Cortex of kidney (tissue), 1 donor: ENCODE data around the gene TMUB1.

Source experiments
- DNase-seq: peaks from one replicate; lab custom pipeline; 2025; lab: John Stamatoyannopoulos, UW

Gene TMUB1

DNA sequence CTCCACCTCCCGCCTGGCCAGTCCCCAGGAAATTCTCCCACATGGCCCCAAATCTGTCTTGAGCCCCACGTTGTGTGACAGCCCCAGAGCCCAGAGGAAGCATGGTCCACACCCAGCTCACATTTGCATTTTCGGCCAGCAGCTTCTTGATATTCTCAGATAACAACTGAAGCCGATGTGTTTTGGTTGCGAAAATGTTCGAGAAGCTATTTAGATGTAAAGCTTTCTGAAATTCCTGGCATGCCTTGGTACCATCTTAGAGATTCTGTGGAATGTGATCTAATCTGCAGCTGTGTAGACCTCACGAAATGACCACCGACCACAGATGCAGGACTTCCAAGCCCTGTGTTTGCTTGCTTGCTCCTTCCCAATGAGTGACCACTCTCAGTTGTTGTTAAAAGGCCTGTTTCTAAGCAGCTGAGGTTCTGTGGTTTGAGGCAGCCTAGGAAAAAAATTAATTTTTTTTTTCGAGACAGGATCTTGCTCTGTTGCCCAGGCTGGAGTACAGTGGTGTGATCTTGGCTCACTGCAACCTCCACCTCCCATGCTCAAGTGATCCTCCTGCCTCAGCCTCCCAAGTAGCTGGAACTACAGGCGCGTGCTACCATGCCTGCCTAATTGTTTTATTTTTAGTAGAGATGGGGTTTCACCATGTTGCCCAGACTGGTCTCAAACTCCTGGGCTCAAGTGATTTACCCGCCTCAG is 15.1 kb downstream of the TMUB1 start:
- DNase-seq: no peak

DNA sequence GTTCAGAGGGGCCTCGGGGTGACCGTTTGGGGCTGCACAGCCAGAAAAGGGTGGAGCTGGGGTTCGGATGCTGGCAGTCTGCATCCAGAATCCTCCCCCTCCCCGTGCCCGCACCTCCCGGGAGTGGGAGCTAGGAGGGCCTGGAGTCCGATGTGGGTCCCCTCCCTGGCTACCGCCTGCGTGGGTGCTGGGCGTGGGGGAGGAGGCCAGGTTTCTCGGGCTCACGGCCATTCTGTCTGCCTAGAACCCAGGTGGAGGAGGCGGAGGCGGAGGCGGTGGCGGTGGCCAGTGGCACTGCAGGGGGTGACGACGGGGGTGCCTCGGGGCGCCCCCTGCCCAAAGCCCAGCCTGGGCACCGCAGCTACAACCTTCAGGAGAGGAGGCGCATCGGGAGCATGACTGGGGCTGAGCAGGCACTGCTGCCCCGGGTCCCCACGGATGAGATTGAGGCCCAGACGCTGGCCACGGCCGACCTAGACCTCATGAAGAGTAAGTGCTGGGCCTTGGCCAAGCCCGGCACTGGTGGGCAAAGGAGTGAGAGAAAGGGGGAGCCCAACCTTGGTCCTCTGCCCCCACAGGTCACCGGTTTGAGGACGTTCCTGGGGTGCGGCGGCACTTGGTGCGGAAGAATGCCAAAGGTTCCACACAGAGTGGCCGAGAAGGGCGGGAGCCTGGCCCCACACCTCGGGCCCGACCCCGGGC is 16.9 kb downstream of the TMUB1 start:
- no peak for DNase-seq

DNA sequence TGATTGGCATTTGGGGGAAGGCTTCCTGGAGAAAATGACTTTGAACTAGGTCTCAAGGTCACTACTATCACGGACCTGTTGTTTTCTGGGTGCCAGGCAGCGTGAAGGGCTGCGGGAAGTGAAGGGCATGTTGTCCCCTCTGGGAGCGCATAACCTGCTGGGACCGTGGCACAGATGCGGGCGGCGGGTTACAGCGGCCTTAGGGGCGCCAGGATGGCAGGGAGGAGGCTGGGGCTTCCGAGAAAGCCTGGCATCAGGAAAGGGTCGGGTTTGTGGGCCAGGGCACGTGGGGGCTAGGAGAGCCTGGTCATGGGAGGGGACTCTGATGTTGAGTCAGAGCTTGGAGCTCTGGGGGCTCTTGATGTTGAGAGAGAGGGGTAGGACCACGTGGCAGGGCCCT is 17.8 kb downstream of the TMUB1 start:
- no peak for DNase-seq

- DNase-seq: no peak
These were observed 18.3 kb downstream of the TMUB1 start for GRCh38 chr7:151064993-151065392.

DNA sequence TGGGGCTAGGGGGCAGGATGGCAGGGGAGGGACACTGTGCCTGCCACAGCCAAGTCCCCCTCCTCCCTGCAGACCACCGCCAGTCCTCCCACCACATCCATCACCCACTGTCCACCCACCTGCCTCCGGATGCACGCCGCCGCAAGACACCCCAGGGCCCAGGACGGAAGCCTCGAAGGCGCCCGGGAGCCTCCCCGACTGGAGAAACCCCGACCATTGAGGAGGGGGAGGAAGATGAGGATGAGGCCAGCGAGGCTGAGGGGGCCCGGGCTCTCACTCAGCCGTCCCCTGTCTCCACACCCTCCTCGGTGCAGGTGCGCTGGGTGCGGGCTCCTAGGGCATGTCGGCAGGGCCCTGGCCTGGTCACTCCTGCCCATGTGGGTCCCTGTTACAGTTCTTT is 18.8 kb downstream of the TMUB1 start:
- DNase-seq: no peak

DNA sequence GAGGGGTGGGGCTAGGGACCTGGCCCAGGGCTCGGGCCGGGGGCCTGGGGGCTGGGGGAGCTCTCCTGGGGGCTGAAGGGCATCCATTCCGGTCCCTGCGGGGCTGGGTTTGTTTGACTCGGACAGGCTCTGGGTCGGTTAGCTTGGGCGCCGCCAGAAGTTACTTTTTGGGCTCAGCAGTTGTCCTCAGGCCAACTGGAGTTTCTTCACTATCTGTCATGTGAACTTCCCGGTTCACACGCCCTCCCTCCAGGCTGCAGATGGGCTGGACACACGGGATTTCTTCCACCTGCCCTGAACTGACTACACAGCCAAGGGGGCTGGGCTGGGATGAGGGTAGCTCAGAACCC is 20.1 kb downstream of the TMUB1 start:
- no peak for DNase-seq

GRCh38 chr7:151062399-151063211 is 20.7 kb downstream of the TMUB1 start:
- DNase-seq: peak; percentile 36

- DNase-seq: no peak
These were observed 21.2 kb downstream of the TMUB1 start for GRCh38 chr7:151062111-151062398.

GRCh38 chr7:151061213-151062110 is 21.8 kb downstream of the TMUB1 start:
- no peak for DNase-seq

- DNase-seq: no peak
These were observed 22.7 kb downstream of the TMUB1 start for GRCh38 chr7:151060416-151061212.

- DNase-seq: no peak
These were observed 23.2 kb downstream of the TMUB1 start for GRCh38 chr7:151060113-151060415.

GRCh38 chr7:151059367-151060112 is 23.8 kb downstream of the TMUB1 start, which contains the start of gene SLC4A2:
SLC4A2 (plus strand) TSS chr7:151059589; CDS start chr7:151061988, 2,399 bp downstream.
- peak; percentile 26 for DNase-seq

DNA sequence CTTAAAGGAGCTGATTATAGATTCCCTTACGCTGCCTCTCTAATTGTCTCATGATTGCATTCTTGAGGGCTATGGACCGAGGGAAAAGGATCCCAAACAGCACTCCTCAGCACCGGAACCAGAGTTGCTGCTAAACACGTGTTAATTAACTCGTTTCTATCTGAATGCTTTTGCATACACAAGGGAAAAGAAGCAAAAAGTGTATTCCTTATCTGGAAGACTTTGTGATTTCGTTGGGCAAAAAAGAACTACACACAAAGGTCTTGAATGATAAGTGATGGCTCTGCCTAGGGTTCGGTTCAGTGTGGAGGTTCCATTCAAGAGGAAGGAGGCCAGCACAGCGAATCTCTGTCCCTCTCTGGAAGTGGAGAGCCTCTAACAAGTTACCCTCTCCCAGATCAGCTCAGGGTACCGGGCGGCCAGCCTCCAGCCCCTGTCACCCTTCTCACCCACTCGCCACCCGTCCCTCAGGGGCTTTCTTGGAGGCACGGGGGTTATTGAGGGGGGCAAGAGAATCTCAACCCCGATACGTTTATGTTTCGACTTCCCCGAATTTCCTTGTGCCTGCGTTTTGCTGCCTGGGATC is 24.4 kb downstream of the TMUB1 start:
- DNase-seq: no peak

- peak; percentile 48 for DNase-seq
These were observed 25.1 kb downstream of the TMUB1 start for GRCh38 chr7:151057989-151058780.

DNA sequence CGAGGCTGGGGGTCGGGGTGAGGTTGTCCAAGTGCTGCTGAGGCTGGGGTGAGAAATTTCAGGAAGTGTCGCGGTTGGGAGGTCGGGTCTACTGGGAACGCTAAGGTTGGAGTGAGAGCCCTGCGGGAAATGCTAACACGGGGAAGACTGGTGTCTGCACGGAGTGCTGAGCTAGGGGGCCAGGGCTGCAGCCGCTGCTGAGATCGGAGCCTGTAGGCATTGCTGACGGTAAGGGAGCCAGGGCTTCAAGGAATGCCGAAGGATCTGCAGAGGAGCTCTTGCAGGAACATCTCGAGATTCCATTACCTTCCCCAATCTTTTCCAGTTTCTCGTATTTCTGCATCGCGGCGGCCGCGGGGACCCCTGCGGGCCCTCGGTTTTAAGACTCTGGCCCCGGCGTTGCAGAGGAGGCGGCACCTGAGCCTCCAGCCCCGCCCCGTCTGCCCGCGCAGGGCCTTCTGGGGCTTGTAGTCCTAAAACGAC is 25.7 kb downstream of the TMUB1 start, which contains the start of gene CDK5:
CDK5 (minus strand) TSS at position 392 of the 483 bp plus-strand sequence; CDS start at position 343, 49 bp downstream.
- no peak for DNase-seq

- DNase-seq: no peak
These were observed 26.4 kb downstream of the TMUB1 start for GRCh38 chr7:151056666-151057505.

GRCh38 chr7:151056283-151056665 is 27.0 kb downstream of the TMUB1 start:
- no peak for DNase-seq

DNA sequence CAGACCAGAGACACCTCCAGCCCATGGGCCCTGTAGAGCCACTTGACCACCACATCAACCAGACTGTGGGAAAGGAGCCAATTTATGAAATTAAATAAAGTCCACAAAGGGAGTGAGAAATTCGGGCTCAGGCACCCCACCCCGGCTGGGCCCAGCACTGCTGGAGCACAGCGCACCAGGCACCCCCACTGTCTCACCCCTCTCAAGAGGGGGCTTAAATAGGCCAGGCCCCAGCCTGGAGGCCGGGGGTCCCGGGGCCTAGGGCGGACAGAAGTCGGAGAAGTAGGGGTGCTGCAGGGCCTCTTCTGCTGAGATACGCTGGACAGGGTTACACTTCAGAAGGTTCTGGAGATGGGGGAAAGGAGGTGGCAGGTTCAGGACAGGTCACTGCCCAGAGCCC is 29.5 kb downstream of the TMUB1 start:
- DNase-seq: no peak
